ENCODE results near the gene PFKFB3. TPM values are rescaled to one million over a fixed set of nuclear protein-coding genes. Genes with fewer than 3 reads are reported as not detected.

The PFKFB3 gene
- polyA plus RNA-seq, 3 donors: 25.3 to 63.3 (median 31.4) TPM

Other genes starting within 250 kb of the PFKFB3 start
- 1 to 10 TPM; 1.6 to 2.4 (median 1.7) TPM for gene IL15RA, start 225.4 kb upstream of the PFKFB3 start, polyA plus RNA-seq (ENCODE audit: insufficient read length in 3 of 3)
- gene IL2RA, start 140.6 kb upstream of the PFKFB3 start, polyA plus RNA-seq (ENCODE audit: insufficient read length in 3 of 3): under 1 TPM in 1 of 3 donors, not detected in 2; 0.10 TPM
- 100 to 1,000 TPM; 149 to 203 (median 163) TPM for gene RBM17, start 113.9 kb upstream of the PFKFB3 start, polyA plus RNA-seq (ENCODE audit: insufficient read length in 3 of 3)

Measured in renal cortex interstitium (tissue), 3 donors.